Stimulated activated CD4-positive, alpha-beta T cell treated with anti-CD3 and anti-CD28 coated beads, Interleukin-1b, Interleukin-23, amount 100 ng/mL, for 48 hours (primary cell): ENCODE results near the gene ITGB4.

Source experiments
- DNase-seq: peaks from one replicate; pipeline ENCODE4 v3.0.0-alpha.2; 2020

Gene ITGB4

GRCh38 chr17:75803883-75804282 is 82.6 kb downstream of the ITGB4 start:
- DNase-seq: no peak

GRCh38 chr17:75806822-75807500 is 85.7 kb downstream of the ITGB4 start:
- DNase-seq: no peak
